Middle frontal gyrus (tissue), 1 donor: ENCODE data around the gene CCDC167.
"Not testable (repeated sequence)": the region's sequence is repeated elsewhere in the genome, so short reads cannot be mapped to it uniquely, and the experiment has no call there.

Experiments used
- DNase-seq: peaks from one replicate; pipeline ENCODE4 v3.0.0-alpha.2; 2015; ENCODE audit warnings: low spot score; ENCODE audit errors: extremely low spot score

CCDC167 gene

DNA sequence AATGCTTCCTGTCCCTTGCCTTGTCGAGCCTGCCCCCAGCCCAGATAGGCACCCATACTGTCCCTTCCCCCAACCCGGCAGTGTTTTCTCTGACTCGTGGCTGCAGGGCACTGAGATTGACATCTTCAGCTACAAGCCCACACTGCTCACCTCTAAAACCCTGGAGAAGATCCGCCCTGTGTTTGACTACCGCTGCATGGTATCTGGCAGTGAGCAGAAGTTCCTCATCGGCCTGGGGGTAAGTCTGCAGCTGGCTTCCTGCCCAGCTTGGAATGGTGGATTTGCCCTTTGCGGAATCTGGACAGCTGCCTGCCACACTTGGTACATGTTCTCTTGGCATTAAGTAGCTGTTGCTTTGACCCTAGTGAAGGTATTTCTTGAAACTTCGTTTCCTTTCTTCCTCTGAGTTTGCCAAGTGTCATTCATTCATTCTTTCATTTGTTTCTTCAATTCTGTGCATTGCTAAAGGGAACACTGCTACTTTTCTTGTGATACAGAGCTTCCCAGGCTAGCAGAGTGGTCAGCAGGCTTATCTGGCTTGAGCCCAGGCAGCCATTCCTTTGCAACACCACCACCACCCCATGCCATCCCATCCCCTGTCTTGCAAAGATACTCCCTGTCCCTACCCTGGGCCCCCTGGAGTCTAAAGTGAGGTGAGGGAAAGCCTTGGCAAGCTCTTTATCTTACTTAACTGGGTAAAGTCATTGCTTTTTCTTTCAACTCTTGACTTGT lies 26.2 kb downstream of the CCDC167 start:
- no peak for DNase-seq

DNA sequence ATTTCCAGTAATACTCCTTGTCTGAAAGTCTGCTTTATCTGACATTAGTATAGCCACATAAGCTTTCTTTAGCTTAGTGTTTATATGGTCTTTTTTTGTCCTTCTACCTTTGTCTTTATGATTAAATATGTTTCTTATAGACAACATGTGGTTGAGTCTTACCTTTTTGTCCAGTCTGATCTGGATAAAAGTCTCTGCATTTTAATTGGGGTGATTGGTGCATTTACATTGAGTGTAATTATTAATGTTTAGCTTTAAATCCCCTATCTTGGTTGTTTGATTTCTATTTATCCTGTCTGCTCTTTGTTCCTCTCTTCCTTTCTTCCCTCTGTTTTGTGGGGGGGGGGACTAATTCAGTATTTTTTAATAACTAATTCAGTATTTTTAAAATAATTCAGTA lies 32.0 kb downstream of the CCDC167 start:
- no peak for DNase-seq

DNA sequence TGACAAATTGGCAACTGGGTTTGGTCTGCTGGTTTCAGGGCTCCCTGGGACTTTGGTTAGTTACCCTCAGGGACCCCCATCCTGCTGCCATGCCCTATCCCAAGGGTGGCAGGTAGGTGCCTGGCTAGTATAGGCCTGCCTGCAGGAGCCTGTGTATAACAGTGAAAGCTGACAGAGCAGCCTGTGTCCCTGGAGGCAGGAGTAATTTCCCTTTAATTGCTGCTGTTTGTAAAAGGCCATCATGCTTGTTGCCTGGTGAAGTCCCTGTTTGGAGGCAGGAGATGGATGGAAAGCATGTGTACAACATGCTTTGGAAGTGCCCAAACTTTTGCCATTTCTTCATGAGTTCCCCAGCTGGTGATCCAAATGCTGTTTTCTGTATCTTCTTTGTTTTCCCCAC lies 36.6 kb downstream of the CCDC167 start:
- no peak for DNase-seq

DNA sequence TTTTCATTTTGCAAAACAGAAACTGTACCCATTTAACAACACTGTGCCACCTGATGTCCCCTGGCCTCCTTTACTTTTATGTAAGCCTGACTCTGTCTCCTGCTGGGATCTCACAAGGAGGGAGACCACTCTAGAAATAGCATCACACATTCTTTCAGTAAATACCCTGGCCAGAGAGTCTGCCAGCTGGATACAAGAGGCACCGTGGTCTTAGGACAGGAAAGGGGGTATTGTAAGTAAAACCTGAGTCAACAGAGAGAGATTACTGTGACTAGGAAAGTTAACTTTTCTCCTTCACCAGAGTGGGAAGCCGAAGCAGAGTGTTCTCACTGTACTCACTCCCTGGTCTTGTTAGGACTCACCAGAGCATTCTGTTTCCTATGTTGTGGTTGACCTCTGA lies 38.9 kb downstream of the CCDC167 start:
- no peak for DNase-seq

DNA sequence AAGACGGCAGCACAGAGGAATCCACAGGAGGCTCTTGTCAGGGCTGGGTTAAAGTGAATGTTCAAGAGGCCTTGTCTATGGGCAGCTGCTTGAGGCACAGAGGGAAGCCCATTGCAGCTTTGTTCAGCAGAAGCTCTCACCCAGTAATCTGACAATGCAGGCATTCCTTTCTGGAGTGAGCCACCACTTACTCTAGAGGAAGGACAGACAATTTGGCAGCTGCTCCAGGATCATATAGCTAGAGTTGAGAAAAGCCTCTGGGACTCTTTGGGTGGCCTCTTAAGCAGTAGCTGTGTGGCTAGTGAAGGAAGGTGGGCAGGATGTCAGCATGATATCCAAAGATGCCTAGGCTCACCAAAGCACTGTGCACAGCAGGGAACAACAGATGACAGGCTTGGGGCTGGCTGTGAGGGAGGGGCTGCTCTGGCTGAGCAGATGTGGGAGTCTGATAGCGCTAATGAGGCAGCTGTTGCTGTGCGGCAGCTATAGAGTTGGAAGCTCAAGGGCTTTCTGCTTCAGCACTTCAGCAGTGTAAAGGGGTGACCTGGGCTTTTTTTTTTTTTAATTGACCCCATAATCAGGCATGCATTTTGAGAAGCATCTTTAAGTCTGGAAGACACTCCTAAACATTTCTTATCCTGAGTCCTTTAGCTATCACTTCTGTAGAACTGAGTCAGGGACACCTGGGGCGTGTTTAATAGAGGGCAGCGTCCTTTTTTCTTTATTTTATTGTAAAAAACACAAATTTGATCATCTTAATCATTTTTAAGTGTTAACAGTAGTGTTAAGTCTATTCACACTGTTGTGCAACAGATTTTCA lies 39.5 kb downstream of the CCDC167 start:
- no peak for DNase-seq

DNA sequence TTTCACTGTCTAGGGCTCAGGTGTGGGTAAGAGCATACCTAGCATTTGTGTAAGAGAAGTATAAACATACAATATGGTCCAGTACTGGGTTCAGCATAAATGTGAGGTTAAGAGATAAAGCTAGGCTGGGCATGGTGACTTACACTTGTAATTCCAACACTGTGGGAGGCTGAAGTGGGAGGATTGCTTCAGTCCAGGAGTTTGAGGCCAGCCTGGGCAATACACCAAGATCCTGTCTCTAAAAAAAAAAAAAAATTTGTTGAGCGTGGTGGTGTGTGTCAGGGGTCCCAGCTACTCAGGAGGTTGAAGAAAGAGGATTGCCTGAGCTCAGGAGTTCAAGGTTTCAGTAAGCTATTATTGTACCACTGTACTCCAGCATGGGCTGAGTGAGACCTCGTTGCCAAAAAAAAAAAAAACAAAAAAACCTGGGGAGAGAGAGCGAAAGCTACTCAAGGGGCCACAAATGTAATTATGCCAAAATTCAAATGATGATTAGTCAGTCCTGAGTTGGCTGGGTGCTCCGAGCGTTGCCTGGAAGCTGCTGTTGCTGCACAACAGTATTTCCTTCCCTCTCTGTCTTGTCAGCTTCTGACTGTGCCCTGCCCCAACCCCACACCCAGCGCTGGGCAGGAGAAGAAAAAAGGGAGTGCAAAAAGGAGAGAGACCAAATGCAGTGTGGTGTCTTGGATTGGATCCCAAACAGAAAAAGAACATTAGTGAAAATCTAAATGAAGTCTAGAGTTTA lies 42.7 kb downstream of the CCDC167 start:
- no peak for DNase-seq

DNA sequence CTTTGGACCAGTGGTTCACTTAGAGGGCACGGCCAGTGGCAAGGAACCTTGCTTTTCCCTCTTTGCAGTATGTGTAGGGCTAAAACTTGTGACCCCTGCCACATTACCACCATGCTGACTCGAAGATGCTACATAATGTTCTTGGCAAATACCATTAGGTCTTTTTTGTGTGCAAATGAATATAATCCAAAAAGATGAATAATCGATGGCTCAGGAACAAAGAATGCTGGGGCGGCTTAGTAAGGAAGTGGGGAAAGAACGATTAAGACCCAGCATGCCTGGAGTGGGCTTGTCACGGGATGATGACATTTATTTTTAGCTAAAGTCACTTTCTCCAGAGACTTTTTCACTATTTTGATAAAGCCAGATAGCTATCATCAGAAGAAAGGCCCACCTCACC lies 43.6 kb downstream of the CCDC167 start:
- no peak for DNase-seq

DNA sequence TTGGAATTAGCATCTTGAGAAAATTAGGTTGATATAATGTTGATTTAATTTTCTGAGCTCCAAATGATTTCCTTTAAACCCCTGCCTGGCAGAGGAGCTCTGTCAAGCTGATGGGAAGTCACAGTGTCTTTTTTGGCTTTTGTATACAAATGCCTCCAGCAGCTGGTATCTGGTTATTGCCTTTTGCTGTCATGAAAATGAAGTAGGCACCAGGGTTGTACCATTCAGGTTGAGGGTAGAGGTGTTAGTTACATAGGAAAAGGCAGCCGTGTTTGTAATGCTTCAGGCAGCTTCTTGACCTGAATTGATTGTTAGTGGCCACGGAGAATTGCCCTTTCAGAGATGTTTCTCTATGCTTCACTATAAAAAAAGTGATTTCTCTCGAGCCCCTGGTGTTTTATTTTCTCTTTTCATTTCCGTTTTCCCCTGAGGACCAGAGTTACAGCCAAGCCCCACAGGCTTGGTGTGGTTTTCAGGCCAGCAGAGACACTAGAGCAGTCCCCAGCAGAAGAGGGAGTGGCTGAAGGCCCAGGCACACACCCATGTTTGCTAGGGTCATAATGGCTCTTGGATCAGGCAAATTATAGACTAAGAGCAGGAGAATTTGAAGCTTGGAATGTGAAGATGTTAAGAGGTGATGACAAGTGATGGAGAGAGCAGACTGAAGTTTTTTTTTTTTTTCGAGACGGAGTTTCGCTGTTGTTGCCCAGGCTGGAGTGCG lies 45.1 kb downstream of the CCDC167 start:
- no peak for DNase-seq

DNA sequence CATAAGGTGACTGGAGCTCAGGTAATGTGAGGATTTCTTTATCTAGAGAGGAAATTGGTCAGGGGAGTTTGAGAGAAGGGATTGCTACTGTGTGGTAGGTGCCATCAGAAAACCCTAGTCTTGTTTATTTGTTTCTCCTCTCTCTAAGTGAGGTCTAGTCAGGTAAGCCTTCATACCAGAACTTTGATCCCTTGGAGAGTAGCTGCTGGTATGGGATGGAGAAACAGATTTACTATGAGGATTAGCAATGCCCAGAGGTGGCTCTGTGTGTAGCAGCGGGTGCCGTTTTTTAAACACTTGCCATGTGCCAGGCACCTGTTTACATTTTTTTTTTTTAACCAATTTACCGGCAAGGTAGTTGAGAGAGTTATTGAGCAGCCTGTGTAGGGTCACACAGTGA lies 47.2 kb downstream of the CCDC167 start:
- no peak for DNase-seq

DNA sequence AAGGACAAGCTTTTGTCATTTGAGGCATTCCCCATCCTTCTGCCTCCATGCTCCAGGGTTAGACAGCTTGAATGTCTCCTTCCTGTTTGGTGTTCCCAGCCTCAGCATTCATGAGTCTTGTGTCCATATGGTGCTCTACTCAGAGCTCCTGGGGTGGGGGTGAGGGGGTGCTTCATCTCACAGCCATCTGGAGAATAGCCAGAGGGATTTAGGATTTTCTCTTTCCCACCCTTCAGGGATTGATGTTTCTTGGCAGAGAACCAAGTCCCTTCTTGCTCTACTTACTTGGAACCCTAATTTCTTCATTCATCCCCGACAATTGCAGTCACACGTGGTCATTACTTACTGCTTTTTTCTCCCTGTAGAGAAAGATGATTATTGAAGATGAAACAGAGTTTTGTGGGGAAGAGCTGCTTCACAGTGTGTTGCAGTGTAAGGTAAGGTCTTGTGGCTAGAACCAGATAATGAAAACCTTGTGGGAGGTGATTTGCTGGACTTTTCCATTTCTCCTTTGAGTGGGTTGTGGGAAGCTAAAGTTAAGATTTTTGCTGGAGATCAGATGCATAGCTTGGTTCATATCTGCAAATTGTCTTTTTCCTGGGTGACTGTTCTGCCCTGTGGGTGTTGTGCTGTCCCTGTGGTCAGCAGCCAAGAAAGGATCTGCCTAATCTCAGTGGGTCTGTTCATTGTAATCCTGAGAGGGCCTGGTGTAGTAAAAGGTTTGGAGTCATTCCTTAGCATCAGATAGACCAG lies 48.1 kb downstream of the CCDC167 start:
- DNase-seq = no peak

DNA sequence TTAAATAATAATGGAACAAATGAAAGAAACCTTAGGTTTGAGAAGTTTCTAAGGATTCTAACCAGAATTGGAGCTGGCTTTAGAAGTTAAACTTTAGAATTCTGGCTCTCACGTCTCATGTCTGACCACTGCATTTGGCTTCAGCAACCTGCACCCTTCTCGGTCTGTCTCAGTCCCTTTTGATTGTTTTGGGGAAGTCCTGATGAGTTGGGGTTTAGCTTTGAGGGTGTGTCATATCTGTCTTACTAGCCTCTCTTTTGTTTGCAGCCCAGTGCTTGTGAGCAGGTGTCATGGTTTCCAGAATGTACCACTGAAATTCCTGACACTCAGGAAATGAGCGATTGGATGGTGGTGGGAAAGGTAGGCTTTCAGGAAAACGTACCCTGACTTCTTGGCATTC lies 49.7 kb downstream of the CCDC167 start:
- DNase-seq = no peak

DNA sequence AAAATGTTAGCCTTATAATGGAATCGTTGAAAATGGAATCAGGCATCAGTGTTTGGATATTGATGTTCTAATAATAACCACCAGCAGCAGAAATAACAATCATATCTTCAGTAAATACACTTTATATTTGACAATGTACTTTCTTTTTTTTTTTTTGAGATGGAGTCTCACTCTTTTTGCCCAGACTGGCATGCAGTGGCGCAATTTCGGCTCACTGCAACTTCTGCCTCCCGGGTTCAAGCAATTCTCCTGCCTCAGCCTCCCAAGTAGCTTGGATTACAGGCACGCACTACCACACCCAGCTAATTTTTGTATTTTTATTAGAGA lies 56.5 kb downstream of the CCDC167 start:
- DNase-seq = not testable (repeated sequence)

DNA sequence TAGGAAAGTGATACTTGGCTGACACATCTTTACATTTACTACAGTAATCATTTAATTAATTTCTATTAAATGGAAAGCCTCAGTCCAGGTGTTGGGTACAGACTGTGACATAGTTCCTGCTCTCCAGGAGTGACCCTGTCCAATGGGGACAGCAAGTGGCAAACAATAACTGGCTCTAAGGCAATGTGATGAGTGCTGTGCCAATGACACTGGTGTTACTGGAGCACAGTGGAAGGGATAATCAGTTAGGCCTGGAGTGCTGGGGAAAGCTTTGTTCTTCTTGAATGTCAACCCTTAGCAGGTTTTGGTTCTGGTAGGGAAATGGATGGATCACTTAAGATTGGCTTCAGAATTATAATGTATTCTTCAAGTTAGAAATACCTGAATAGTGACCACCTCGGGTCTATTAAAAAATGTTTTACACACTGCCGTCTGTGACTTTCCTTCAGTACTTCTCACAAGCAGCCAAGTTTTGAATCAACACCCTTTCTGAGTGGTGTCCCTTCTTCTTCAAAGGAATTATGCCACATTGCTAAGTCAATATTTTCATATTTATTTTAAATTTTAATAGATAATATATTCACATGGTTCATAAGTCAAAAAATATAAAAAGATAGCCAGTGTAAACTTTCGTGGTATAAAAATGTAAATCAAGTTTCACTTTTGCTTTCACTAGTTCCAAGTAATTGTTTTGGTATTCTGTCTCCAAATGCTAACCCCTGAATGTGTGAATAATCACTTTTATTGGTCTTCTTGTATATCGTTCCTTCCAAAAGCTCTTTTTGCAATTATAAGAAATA lies 57.1 kb downstream of the CCDC167 start:
- no peak for DNase-seq

DNA sequence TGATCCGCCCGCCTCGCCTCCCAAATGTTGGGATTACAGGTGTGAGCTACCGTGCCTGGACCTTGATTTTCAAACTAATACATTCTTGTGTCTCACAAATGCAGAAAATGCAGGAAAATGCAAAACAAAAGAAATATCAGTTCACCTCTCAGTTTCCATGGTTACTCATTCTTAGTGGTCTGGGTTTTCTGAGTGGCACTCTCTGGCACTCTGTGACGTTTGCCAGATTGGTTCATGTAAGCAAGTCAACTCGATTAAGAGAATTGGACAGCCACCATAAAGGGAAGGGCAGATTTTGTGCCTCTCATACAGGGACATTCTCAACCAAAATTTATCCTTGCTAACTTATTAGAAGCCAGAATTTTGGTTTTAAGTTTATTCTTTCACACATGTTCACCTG lies 58.0 kb downstream of the CCDC167 start:
- no peak for DNase-seq

DNA sequence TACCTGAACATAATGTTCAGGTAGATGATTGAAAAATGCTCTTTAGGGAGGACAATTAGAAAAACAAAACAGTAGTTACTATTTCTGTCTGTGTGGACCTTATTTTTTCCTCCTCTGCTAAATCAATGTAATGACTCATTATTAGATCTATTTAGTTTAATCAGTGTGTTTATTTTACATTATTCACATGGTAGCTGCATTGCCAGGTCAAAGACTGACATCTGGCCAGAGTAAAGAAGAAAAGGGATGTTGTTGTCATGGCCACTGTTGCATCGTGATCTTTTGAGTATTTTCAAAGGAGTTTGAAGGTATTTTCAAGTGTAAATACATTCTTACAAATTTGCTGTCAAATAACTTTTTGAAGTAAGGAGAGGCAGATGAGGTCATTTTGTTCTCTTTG lies 60.8 kb downstream of the CCDC167 start:
- no peak for DNase-seq

DNA sequence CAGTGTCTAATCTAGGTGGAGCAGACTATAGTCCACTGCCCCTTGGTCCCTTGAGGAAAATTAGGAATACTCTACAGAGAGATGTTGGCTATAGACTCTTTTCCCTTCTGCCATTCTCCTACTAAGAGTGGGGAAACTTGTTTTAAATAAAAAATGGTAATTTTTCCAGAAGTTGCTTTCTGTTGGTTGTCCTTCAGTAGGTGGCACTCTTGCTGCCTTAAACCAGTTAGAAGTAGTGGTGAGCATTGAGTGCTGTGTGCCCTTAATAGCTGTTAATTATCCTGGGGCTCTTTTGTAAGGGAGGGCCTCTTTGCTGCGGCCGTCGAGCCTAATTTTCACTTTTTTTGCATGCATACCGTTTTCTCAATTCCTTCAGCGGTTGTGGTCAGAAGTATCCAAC lies 63.9 kb downstream of the CCDC167 start:
- no peak for DNase-seq

DNA sequence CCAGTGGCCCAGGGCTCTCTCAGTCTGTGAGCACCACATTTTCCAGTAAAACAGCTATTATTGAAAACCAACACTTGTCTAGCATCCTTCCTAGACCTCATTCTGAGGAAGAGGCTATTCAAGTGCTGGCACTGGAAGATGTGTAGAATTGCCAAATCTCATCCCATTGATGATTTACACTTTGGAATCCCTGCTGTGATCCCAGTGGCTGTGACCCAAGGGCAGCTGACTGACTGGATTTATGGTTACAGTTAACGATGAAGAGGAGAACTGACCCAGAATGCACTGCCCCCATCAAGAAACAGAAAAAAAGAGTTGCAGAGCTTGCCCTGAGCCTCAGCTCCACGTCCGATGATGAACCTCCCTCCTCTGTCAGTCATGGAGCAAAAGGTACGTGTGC lies 64.3 kb downstream of the CCDC167 start:
- DNase-seq = no peak

DNA sequence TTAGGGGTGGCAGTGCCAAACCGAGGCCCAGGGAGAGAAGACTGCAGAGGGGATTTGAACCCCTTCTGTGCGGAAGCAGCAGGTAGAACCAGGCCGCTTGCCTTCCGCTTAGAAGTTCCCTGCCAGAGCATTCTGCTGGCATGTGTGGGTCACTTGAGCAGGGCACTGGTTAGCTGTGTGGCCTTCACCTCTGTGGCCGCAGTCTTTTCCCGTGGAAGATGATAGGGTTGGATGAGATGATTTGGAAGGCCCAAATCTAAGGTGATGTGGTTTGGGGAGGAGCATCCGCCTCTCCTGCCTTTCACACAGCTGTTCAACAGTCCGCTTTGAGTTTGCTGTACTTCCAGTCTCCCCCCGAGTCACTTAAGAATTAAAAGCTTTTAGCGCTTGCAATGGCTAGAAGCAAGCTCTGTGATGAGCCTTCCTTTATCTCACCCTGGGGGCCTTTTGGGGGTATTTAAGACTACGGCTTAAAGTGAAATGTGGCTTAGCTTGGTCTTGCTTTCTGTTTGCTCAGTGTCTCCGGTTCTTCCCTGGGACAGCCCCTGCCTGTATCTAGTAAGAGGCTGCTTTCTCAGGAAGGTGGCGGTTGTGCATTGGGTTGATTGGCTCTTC lies 65.9 kb downstream of the CCDC167 start:
- DNase-seq = no peak
